ENCODE measurements around the gene EMID1. TPM values are rescaled to one million over a fixed set of nuclear protein-coding genes. Genes with fewer than 3 reads are reported as not detected.
A peak's percentile ranks its signal among the peaks of the same experiment; 100 is the strongest.

Gene EMID1
- not detected in 2 replicates for total RNA-seq (2014; rRNA removed; shearing (Covaris generic))
- total RNA-seq (2022), result not detected in 2 replicates
- Bru-seq, nascent RNA, result not detected
- not detected for BruChase-seq, experiment 1, labeled RNA remaining after a 6-hour chase
- not detected for BruChase-seq, experiment 2, labeled RNA remaining after a 2-hour chase
- long read RNA-seq, result 0 reads

DNA sequence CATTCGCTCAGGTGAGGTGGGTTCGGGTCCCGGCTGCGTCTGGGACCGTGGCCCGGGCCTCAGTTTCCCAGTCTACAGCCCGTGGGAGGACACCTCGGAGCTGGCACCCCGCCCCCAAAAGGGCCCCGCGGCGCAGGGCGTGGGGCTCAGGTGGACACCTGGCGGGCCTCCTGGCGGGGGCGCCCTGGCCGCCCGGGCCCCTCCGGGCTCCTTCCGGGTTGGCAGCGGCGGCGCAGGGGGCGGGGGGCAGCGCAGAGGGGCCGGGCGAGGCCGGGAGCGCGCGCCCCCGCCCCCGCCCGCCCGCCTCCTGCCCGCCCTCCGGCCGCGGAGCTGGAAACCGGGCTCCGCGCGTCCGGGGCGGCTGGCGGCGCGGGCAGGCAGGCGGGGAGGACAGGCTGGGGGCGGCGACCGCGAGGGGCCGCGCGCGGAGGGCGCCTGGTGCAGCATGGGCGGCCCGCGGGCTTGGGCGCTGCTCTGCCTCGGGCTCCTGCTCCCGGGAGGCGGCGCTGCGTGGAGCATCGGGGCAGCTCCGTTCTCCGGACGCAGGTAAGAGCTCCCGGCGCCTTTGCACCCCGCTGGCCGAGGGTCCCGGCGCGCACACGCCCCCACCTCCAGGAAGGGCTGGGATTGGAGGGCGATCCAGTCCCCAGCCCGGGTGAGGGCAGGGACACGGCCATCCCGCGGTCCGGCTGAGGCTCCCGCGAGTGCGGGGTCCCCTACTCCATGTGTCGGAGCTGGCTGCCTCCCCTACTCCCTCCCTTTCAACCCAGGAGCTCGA lies at the start of gene EMID1:
Gene EMID1 (plus strand): TSS at position 303 of the 778 bp plus-strand sequence. CDS start 143 bp downstream, at position 446.
- no peak within 1 kb of the TSS for H3K4me3 ChIP-seq (ENCODE audit: low read depth, low read length, poor library complexity, severe bottlenecking)
- H3K79me2 ChIP-seq (ENCODE audit: insufficient read depth, low read depth, low read length), result no peaks in the 10 kb centered on the region
- POLR2A ChIA-PET, result no interaction called here
- no peak for TF ChIP-seq EZH2phosphoT487 (IDR thresholded peaks at IDR 0.05; ENCODE audit: borderline replicate concordance, low read depth, low read length)
- TF ChIP-seq, protein P1, sequence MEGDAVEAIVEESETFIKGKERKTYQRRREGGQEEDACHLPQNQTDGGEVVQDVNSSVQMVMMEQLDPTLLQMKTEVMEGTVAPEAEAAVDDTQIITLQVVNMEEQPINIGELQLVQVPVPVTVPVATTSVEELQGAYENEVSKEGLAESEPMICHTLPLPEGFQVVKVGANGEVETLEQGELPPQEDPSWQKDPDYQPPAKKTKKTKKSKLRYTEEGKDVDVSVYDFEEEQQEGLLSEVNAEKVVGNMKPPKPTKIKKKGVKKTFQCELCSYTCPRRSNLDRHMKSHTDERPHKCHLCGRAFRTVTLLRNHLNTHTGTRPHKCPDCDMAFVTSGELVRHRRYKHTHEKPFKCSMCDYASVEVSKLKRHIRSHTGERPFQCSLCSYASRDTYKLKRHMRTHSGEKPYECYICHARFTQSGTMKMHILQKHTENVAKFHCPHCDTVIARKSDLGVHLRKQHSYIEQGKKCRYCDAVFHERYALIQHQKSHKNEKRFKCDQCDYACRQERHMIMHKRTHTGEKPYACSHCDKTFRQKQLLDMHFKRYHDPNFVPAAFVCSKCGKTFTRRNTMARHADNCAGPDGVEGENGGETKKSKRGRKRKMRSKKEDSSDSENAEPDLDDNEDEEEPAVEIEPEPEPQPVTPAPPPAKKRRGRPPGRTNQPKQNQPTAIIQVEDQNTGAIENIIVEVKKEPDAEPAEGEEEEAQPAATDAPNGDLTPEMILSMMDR (conservative IDR thresholded peaks at IDR 0.05; ENCODE audit: low read length), result no peak
- no TSS peak for BruUV-seq (replicated peaks)
- H2AFZ ChIP-seq (ENCODE audit: low read length), result no peak within 1 kb of the TSS
- no peak within 1 kb of the TSS for H3K27ac ChIP-seq (ENCODE audit: low read depth, low read length, poor library complexity, severe bottlenecking)
- DNase-seq (ENCODE audit: low spot score), result no peak
- no peaks in the 10 kb centered on the region for H4K20me1 ChIP-seq (ENCODE audit: insufficient read depth, low read length)
- no peaks in the 10 kb centered on the region for H3K36me3 ChIP-seq (ENCODE audit: insufficient read depth, low read length)
- intact Hi-C loops (cut with micrococcal nuclease; ENCODE audit: unreplicated experiment), result no loop called here
- no peaks in the 10 kb centered on the region for H3K9me2 ChIP-seq (ENCODE audit: insufficient read depth, low read length)
- H3K4me1 ChIP-seq (ENCODE audit: insufficient read depth, low read length, poor library complexity, severe bottlenecking), result peaks cover 8% of the 10 kb centered on the region
- CTCF ChIA-PET (ENCODE audit: unreplicated experiment), result no interaction called here
- H3K9me3 ChIP-seq (ENCODE audit: low read length), result no peaks in the 10 kb centered on the region
- H3K4me2 ChIP-seq (ENCODE audit: low read length), result no peak within 1 kb of the TSS

- BruUV-seq (replicated peaks), result no TSS peak
- H3K27ac ChIP-seq (ENCODE audit: low read depth, low read length, poor library complexity, severe bottlenecking), result no peak overlapping the region
- no peaks in the 10 kb centered on the region for H3K36me3 ChIP-seq (ENCODE audit: insufficient read depth, low read length)
- H3K4me1 ChIP-seq (ENCODE audit: insufficient read depth, low read length, poor library complexity, severe bottlenecking), result no peaks in the 10 kb centered on the region
- no peaks in the 10 kb centered on the region; the same call in 1 of the 2 replicates for H4K20me1 ChIP-seq (ENCODE audit: insufficient read depth, low read length)
- no peaks in the 10 kb centered on the region for H3K79me2 ChIP-seq (ENCODE audit: insufficient read depth, low read depth, low read length)
- POLR2A ChIA-PET, result no interaction called here
- no peak overlapping the region for H3K4me2 ChIP-seq (ENCODE audit: low read length)
- DNase-seq (ENCODE audit: low spot score), result no peak
- CTCF ChIA-PET (ENCODE audit: unreplicated experiment), result no interaction called here
- no peak for TF ChIP-seq EZH2phosphoT487 (IDR thresholded peaks at IDR 0.05; ENCODE audit: borderline replicate concordance, low read depth, low read length)
- TF ChIP-seq, protein P1 (conservative IDR thresholded peaks at IDR 0.05; ENCODE audit: low read length), result no peak
- H3K9me3 ChIP-seq (ENCODE audit: low read length), result no peaks in the 10 kb centered on the region
- H2AFZ ChIP-seq (ENCODE audit: low read length), result no peak overlapping the region
- no peaks in the 10 kb centered on the region for H3K9me2 ChIP-seq (ENCODE audit: insufficient read depth, low read length)
- H3K4me3 ChIP-seq (ENCODE audit: low read depth, low read length, poor library complexity, severe bottlenecking), result no peak overlapping the region
- intact Hi-C loops (cut with micrococcal nuclease; ENCODE audit: unreplicated experiment), result no loop called here
Measured at GRCh38 chr22:29155966-29156365, 49.7 kb upstream of the EMID1 start.

- POLR2A ChIA-PET, result no interaction called here
- CTCF ChIA-PET (ENCODE audit: unreplicated experiment), result no interaction called here
- no TSS peak for BruUV-seq (replicated peaks)
Measured at GRCh38 chr22:29156507-29156906, 49.2 kb upstream of the EMID1 start.

More at GRCh38 chr22:29156507-29156906, 49.2 kb upstream of the EMID1 start:
- Histone ChIP-seq H3K79me2 (ENCODE audit: insufficient read depth, low read depth, low read length) (no peaks in the 10 kb centered on the region), H3K9me2 (ENCODE audit: insufficient read depth, low read length) (no peaks in the 10 kb centered on the region), H4K20me1 (ENCODE audit: insufficient read depth, low read length) (no peaks in the 10 kb centered on the region), H3K4me3 (ENCODE audit: low read depth, low read length, poor library complexity, severe bottlenecking) (no peak overlapping the region), H3K9me3 (ENCODE audit: low read length) (no peaks in the 10 kb centered on the region), H3K4me1 (ENCODE audit: insufficient read depth, low read length, poor library complexity, severe bottlenecking) (no peaks in the 10 kb centered on the region), H3K36me3 (ENCODE audit: insufficient read depth, low read length) (no peaks in the 10 kb centered on the region), H3K4me2 (ENCODE audit: low read length) (no peak overlapping the region), H3K27ac (ENCODE audit: low read depth, low read length, poor library complexity, severe bottlenecking) (no peak overlapping the region), H2AFZ (ENCODE audit: low read length) (no peak overlapping the region)
- no peak for DNase-seq (ENCODE audit: low spot score)
- TF ChIP-seq, protein P1 (conservative IDR thresholded peaks at IDR 0.05; ENCODE audit: low read length), result 0 out of 2 replicates have a peak, but pooled peaks have one; percentile 15
- TF ChIP-seq EZH2phosphoT487 (IDR thresholded peaks at IDR 0.05; ENCODE audit: borderline replicate concordance, low read depth, low read length), result no peak
- intact Hi-C loops (cut with micrococcal nuclease; ENCODE audit: unreplicated experiment), result no loop called here
